Measurements from ENCODE around the gene MLLT11.

GRCh38 chr1:151039521-151039920 lies 20.7 kb upstream of the MLLT11 start:
- TF ChIP-seq GABPA (IDR thresholded peaks at IDR 0.05; ENCODE audit: low read depth) (no peak), SIX5 (IDR thresholded peaks at IDR 0.05; ENCODE audit: low read depth, low read length, severe bottlenecking) (no peak)

Measured in GM12878 (cell line).